LNCAP (cell line): Measurements from ENCODE around the gene RGS17.

Source experiments
- TF ChIP-seq, protein P1 (sequence below): fragments of 450-650 bp; IDR thresholded peaks from 2 replicates; pipeline ENCODE4 v1.5.1; 2017; ENCODE audit warnings: mild to moderate bottlenecking

The RGS17 gene

GRCh38 chr6:153024709-153025017 is 106.4 kb downstream of the RGS17 start:
- TF ChIP-seq, protein P1, sequence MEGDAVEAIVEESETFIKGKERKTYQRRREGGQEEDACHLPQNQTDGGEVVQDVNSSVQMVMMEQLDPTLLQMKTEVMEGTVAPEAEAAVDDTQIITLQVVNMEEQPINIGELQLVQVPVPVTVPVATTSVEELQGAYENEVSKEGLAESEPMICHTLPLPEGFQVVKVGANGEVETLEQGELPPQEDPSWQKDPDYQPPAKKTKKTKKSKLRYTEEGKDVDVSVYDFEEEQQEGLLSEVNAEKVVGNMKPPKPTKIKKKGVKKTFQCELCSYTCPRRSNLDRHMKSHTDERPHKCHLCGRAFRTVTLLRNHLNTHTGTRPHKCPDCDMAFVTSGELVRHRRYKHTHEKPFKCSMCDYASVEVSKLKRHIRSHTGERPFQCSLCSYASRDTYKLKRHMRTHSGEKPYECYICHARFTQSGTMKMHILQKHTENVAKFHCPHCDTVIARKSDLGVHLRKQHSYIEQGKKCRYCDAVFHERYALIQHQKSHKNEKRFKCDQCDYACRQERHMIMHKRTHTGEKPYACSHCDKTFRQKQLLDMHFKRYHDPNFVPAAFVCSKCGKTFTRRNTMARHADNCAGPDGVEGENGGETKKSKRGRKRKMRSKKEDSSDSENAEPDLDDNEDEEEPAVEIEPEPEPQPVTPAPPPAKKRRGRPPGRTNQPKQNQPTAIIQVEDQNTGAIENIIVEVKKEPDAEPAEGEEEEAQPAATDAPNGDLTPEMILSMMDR = peak; percentile 47; the same call in 1 of the 2 replicates

GRCh38 chr6:153023977-153024708 is 106.9 kb downstream of the RGS17 start:
- TF ChIP-seq, protein P1 = peak; percentile 85

DNA sequence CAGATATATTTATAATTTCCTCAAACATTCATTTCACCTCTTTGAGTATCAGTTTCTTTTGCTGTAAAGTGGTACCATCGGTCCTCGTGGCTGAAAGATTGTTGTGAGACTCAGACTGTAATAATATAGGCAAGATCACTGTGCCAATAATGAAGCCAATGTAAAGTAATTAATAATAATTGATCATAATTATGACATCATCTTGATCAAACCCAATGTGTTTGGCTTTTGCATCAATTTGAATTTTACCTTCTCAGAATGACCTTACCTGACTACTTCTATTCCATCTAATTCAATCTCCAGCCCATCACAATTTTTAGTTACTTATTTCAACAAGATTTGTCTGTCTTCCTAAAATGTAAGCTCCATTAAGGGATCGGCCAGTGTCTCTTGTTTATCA is 112.7 kb downstream of the RGS17 start:
- TF ChIP-seq, protein P1 = no peak

- TF ChIP-seq, protein P1 = no peak
These were observed 114.2 kb downstream of the RGS17 start for GRCh38 chr6:153016846-153017245.

DNA sequence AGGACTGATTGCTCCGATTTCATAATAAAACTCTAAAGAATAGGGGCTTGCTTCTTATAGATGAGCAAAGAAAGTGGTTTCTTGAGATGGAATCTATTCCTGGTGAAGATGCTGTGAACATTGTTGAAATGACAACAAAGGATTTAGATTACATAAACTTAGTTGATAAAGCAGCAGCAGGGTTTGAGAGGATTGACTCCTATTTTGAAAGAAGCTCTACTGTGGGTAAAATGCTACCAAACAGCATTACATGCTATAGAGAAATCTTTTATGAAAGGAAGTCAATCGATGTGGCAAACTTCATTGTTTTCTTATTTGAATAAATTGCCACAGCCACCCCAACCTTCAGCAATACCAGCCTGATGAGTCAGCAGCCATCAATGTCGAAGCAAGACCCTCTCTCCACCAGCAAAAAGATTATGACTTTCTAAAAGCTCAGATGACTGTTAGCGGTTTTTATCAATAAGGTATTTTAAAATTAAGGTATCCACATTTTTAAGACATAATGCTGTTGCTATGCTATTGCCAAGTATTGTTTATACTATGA is 115.9 kb downstream of the RGS17 start:
- TF ChIP-seq, protein P1 = no peak

- TF ChIP-seq, protein P1 = no peak
These were observed 117.6 kb downstream of the RGS17 start for GRCh38 chr6:153013438-153013837.

DNA sequence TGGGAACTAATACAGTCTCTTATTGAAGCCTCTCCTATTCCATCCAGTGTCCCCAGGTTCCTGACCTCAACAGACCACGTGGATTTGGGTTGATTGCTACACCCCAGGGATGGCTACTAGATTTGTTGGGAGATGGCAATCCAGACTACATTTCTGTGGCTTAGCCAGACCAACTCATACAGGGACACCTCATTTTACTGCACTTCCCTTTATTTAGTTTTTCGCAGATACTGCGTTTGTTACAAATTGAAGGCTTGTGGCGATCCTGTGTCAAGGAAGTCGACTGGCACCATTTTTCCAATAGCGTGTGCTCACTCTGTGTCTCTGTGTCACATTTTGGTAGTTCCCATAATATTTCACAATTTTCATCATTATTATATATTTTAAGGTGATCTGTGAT is 118.2 kb downstream of the RGS17 start:
- TF ChIP-seq, protein P1 = no peak

DNA sequence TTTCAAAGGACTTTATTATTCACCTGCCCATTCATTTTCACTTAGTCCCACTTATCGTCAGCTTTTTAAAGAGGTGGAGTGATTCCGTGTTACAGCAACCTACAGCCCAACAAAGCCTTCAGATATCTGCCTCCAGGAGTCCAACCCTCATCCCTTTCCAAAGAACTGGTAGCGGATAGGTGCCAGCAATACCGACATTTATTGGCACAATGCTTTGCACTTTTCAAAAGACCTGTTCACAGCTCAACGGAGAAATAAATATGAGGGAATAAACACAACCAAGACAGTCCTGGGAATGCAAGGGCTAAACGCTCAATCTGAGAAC is 127.8 kb downstream of the RGS17 start:
- TF ChIP-seq, protein P1 = no peak
